Activated naive CD4-positive, alpha-beta T cell treated with anti-CD3 and anti-CD28 coated beads, Interleukin-2, amount 50 U/mL, for 16 hours (primary cell): ENCODE data around the gene EIF4G3.
"Not testable (repeated sequence)": the region's sequence is repeated elsewhere in the genome, so short reads cannot be mapped to it uniquely, and the experiment has no call there.

Source experiments
- DNase-seq: peaks from one replicate; pipeline ENCODE4 v3.0.0-alpha.2; 2020

Gene EIF4G3

GRCh38 chr1:21099869-21100131 is 76.9 kb downstream of the EIF4G3 start:
- no peak for DNase-seq

DNA sequence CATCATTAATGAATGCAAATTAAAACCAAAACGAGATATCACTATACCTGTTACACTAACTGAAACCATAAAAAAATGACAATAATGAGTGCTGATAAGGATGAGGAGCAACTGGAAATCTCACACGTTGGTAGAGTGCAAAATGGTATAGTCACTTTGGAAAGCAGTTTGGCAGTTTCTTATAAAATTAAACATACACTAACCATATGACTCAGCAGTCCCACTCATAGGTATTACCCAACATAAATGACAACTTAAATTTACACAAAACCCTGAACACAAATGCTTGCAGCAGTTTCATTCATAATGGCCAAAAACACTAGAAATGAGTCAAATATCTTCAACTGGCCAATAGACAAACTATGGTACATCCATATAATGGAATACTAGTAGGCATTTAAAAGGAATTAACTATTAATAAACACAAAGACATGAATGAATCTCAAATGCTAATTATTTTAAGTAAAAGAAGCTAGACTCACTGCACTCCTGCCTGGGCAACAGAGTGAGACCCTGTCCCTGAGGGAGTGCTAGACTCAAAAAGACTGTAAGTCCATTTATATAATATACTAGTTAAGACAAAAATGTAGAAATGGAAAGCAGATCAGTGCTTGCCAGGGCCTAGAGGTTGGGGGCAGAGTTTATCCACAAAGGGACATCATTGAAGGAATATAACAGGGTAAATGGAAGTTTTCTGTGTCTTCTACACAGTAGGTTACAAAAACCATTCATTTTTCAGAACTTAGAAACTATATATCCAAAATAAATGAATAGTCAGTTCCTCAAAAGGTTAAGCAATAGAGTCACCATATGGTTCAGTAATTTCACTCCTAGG is 77.4 kb downstream of the EIF4G3 start:
- DNase-seq, result no peak

- DNase-seq, result no peak
Measured at GRCh38 chr1:21098186-21098915, 78.3 kb downstream of the EIF4G3 start.

DNA sequence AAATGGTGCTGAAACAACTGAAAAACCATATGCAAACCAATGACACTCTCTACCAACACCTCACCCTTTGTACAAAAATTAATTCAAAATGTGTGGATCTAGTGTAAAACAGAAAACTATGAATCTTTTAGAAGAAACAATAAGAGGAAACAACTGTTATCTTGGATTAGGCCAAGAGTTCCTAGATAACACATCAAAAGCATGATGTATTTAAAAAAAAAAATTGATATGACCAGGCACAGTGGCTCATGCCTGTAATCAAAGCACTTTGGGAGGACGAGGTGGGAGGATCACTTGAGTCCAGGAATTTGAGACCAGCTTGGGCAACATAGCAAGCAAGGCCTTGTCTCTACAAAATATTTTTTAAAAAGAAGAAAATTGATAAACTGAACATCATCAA is 79.0 kb downstream of the EIF4G3 start:
- DNase-seq, result no peak

- no peak for DNase-seq
Measured at GRCh38 chr1:21095976-21096375, 80.7 kb downstream of the EIF4G3 start.

DNA sequence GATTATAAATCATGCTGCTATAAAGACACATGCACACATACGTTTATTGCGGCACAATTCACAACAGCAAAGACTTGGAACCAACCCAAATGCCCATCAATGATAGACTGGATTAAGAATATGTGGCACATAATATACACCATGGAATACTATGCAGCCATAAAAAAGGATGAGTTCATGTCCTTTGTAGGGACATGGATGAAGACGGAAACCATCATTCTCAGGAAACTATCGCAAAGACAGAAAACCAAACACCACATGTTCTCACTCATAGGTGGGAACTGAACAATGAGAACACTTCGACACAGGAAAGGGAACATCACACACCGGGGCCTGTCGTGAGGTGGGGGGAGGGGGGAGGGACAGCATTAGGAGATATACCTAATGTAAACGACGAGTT is 82.4 kb downstream of the EIF4G3 start:
- not testable (repeated sequence) for DNase-seq

- DNase-seq, result not testable (repeated sequence)
Measured at GRCh38 chr1:21093271-21093958, 83.3 kb downstream of the EIF4G3 start.

GRCh38 chr1:21092545-21092944 is 84.2 kb downstream of the EIF4G3 start:
- DNase-seq, result not testable (repeated sequence)

DNA sequence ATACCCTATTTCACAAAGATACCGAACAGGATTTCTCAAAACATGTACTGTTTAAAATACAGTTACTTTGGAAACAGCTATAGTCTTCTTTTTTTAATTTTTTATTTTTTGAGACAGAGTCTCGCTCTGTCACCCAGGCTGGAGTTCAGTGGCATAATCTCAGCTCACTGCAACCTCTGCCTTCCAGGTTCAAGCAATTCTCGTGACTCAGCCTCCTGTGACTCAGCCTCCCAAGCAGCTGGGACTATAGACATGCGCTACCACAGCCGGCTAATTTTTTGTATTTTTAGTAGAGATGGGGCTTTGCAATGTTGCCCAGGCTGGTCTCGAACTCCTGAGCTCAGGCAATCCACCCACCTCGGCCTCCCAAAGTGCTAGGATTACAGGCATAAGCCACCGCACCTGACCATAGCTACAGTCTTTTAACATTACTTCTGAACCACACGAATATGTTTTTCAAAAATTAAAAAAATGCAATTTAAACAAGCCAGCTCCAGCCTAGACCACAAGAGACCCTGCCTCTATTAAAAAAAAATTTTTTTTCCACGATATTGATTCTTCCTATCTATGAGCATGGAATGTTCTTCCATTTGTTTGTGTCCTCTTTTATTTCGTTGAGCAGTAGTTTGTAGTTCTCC is 85.5 kb downstream of the EIF4G3 start:
- DNase-seq, result not testable (repeated sequence)

DNA sequence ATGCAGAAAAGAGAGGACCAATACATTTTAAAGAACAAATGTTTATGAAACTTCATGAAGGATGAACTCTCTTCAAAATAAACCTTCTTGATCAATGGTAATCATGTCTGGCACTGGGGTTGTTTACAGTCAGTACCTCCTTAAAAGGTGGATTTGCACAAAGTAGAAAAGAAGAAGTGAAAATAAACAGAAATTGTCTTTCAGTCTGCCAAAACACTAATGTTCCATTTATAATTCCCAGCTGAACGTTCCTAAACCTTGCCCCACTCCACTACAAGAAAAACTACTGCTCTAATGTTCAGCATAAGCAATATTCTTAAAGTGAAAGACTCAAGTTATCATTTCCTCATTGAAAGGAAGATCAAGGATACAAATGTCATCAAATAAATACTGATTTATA is 86.2 kb downstream of the EIF4G3 start:
- no peak for DNase-seq

DNA sequence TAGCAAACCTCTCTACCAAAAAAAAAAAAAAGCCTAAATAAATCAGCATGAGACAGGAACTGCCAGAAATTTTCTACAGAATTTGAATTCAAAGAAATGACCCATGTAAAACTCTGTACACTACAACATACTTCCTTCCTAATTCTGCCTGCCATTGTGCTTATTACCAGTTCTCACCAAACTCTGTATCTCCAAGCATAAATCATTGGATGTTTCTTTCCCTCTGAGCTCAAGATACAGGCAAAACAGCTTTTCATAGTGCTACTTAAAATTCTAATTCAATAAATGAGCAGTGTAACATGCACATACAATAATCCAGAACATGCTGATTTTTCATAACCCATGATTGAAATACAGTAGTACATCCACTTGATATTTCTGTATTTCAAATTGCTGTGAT is 87.0 kb downstream of the EIF4G3 start:
- no peak for DNase-seq

- no peak for DNase-seq
Measured at GRCh38 chr1:21089299-21089698, 87.4 kb downstream of the EIF4G3 start.

- no peak for DNase-seq
Measured at GRCh38 chr1:21084111-21084810, 92.4 kb downstream of the EIF4G3 start.

- no peak for DNase-seq
Measured at GRCh38 chr1:21082073-21082472, 94.6 kb downstream of the EIF4G3 start.

DNA sequence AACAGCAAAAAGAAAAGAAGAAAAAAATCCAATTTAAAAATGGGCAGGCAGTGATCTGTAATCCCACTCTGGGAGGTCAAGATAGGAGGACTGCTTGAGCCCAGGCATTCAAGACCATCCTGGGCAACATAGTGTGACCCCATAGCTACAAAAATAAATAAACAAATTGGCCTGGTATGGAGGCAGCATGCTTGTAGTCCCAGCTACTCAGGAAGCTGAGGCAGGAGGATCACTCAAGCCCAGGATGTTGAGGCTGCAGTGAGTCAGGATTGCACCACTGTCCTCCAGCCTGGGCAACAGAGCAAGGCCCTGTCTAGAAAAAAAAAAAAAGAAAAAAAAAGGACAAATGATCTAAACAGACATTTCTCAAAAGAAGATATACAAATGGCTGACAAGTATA is 99.6 kb downstream of the EIF4G3 start:
- no peak for DNase-seq

DNA sequence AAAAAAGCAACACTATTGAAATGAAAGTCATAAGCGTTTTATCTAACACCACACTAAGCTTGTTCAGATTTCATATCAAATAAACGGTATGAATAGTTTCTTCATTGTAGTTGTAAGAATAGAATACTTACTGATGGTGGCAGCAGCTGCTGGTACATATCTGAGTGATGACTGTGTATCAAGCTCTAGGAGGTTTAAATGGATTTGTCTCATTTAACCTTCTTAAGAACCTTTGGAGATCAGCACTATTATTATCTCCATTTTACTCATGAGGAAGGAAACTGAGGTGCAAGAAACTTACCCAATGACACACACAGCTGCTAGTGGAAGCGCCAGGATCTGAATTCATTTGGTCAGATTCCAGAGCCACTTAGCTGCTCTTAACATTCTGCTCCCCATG is 104.0 kb downstream of the EIF4G3 start:
- DNase-seq, result no peak

GRCh38 chr1:21069549-21069948 is 107.1 kb downstream of the EIF4G3 start:
- DNase-seq, result no peak

- DNase-seq, result no peak
Measured at GRCh38 chr1:21068937-21069336, 107.8 kb downstream of the EIF4G3 start.

DNA sequence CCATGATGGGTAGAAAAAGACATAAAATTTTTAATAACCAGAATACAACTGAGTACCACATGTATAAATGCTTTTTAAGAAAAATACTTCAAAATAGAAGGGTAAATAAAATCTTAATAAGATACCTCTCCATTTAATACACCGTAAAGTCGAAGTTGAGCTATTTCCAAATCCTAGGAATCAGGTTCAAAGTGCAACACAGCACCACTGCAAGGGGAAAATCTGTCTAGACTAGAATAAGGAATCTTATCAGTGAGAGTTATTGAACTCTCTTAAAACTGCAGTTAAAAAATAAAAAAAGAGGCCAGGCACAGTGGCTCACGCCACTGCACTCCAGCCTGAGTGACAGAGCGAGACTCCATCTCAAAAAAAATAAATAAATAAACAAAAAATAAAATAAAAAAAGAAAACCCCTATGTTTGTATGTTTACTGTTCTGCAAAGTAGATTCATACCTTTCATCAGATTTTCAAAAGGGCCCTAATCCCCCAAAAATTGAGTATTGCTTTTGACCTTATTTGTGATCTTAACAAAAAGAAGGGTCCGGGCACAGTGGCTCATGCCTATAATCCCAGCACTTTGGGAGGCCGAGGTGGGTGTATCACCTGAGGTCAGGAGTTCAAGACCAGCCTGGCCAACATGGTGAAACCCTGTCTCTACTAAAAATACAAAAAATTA is 109.0 kb downstream of the EIF4G3 start:
- no peak for DNase-seq

DNA sequence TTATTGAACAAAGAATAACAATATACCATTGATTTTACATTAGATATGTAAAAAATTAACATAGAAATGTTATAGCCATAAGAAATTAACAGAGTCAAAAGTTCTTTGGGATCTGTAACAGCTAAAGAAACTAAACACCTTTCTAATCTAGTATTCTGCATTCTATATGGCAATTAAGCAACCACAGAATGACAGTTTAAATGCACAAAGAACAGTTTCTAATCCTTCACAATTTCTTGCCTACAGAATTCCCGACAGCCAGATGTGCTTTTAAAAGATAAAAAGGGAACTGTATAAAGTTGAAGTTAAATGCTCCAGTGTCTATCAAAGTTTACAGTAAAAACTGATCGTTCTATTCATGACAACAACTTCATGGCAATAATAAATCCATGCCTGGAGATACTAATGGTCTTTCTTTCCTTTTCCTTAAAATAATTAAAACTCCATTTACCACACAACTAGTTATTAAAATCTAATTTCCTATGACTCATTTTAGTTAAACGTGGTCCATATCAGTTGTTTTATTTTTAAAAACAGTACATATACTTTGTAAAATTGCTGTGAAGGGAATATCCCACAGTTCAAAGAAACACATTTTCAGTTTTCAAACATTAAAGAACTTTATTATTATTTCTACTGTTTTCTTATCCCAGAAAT is 110.2 kb downstream of the EIF4G3 start:
- DNase-seq, result no peak

DNA sequence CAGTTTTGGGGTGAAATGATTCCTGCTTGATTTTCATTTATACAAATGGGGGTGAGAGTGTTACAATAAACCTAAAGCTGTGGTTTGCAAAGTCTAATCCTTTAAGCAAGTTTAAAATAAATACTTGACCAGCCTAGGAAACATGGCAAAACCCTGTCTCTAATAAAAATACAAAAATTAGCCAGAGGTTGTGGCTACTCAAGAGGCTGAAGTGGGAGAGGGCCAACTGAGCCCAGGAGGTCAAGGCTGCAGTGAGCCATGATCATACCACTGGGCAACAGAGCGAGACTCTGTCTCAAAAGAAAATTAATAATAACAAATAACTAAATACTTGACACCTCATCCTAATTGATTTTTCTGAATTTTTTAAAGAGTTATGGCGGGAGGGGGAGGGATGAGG is 110.8 kb downstream of the EIF4G3 start:
- no peak for DNase-seq

- no peak for DNase-seq
Measured at GRCh38 chr1:21064057-21064456, 112.6 kb downstream of the EIF4G3 start.
